ENCODE data around the gene LPP.

LPP gene

GRCh38 chr3:188180114-188180513 lies 26.2 kb downstream of the LPP start:
- WGBS, 2 experiments (ENCODE audit: insufficient coverage in 2 of 2), result 91 to 92% methylated on average over 7 of the region's 7 CpGs
- Histone ChIP-seq H3K36me3 (ENCODE audit: control insufficient read depth, insufficient read depth, low read length) (peaks cover 46% of the 10 kb centered on the region), H3K27ac (ENCODE audit: low read depth, low read length, severe bottlenecking) (peak overlapping the region; percentile 51), H3K4me3 (ENCODE audit: extremely low read depth, insufficient read depth, low read length, poor library complexity, severe bottlenecking) (no peak overlapping the region), H3K9me3 (ENCODE audit: control insufficient read depth, low read length) (no peaks in the 10 kb centered on the region), H3K4me1 (ENCODE audit: control insufficient read depth, insufficient read depth, low read length, poor library complexity, severe bottlenecking) (peaks cover 18% of the 10 kb centered on the region)

GRCh38 chr3:188183452-188183851 lies 29.5 kb downstream of the LPP start:
- no peak overlapping the region for H3K27ac ChIP-seq (ENCODE audit: low read depth, low read length, severe bottlenecking)
- 85 to 94% methylated on average over 2 to 4 of the region's 5 CpGs for WGBS, 2 experiments (ENCODE audit: insufficient coverage in 2 of 2)
- peaks cover 33% of the 10 kb centered on the region for H3K36me3 ChIP-seq (ENCODE audit: control insufficient read depth, insufficient read depth, low read length)
- peaks cover 24% of the 10 kb centered on the region for H3K4me1 ChIP-seq (ENCODE audit: control insufficient read depth, insufficient read depth, low read length, poor library complexity, severe bottlenecking)
- no peaks in the 10 kb centered on the region for H3K9me3 ChIP-seq (ENCODE audit: control insufficient read depth, low read length)
- no peak overlapping the region for H3K4me3 ChIP-seq (ENCODE audit: extremely low read depth, insufficient read depth, low read length, poor library complexity, severe bottlenecking)

DNA sequence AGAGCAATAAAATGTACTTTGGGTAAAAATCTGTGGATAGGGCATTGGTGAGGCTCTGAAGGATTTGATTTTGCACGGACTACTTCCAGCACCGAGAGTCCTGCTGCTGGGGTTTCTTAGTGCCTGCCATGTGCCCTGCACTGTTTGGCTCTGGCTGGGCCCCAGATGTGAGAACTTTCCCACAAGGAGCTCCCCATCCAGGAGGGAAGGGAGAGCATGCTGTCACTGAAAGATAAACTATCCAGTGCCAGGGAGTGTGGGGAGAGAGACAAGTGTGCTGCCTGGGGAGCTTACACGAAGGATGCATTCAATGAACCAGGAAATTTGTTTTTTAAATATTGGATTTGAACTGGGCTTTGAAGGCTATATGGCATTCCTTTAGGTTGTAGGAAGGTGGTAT lies 30.2 kb downstream of the LPP start:
- H3K9me3 ChIP-seq (ENCODE audit: control insufficient read depth, low read length), result no peaks in the 10 kb centered on the region
- no peak overlapping the region for H3K27ac ChIP-seq (ENCODE audit: low read depth, low read length, severe bottlenecking)
- no peak overlapping the region for H3K4me3 ChIP-seq (ENCODE audit: extremely low read depth, insufficient read depth, low read length, poor library complexity, severe bottlenecking)
- peaks cover 20% of the 10 kb centered on the region for H3K4me1 ChIP-seq (ENCODE audit: control insufficient read depth, insufficient read depth, low read length, poor library complexity, severe bottlenecking)
- H3K36me3 ChIP-seq (ENCODE audit: control insufficient read depth, insufficient read depth, low read length), result peaks cover 36% of the 10 kb centered on the region
- whole genome bisulfite sequencing, 2 experiments (ENCODE audit: insufficient coverage in 2 of 2), result 53 to 75% methylated on average over 1 to 2 of the region's 3 CpGs

DNA sequence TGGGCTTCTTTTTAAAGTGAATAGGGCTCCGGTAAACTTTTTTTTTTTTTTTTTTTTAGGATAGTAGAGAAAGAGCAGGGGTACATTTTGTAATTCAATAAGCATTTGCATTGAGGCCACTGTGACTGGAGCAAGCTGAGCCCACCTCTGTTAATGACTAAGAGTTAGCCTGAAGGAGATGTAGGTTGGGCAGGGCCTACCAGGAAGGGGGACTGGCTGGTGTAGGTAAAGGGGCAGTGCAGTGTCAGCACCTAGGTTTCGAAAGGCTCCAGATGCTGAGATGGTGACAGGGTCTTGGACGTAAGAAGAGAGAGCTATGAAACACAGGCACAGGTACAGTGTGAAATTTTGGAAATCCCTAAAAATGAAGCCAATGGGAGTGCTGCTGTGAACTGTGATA lies 30.7 kb downstream of the LPP start:
- H3K9me3 ChIP-seq (ENCODE audit: control insufficient read depth, low read length), result no peaks in the 10 kb centered on the region
- H3K27ac ChIP-seq (ENCODE audit: low read depth, low read length, severe bottlenecking), result no peak overlapping the region
- H3K4me3 ChIP-seq (ENCODE audit: extremely low read depth, insufficient read depth, low read length, poor library complexity, severe bottlenecking), result no peak overlapping the region
- peaks cover 37% of the 10 kb centered on the region for H3K36me3 ChIP-seq (ENCODE audit: control insufficient read depth, insufficient read depth, low read length)
- peaks cover 18% of the 10 kb centered on the region for H3K4me1 ChIP-seq (ENCODE audit: control insufficient read depth, insufficient read depth, low read length, poor library complexity, severe bottlenecking)
- 81 to 89% methylated on average over 3 of the region's 3 CpGs for WGBS, 2 experiments (ENCODE audit: insufficient coverage in 2 of 2)

DNA sequence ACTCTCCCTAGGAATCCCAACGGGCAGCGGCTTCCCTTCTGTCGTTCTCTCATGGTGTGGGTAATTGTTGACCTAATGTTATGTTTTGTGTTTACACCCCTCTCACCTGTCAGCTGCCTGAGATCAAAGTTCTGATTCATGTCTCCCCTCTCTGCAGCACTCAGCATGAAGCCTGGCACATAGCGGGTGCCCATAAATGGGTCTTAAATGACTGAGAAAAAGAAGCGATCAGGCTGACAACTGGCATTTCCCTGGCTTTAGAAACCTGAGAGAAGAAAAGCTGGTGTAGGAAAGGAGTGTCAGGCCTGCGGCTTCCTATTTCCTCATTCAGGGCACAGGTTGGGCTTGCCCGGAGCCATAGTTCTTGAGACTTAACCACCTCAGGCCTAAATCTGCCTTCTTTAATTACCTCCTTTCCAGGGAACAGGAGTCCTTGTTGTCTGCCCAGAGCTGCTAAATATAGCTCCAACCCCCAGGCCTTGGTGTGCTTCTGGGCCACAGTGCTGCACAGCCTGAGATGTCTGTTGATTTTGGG lies 31.8 kb downstream of the LPP start:
- no peak overlapping the region for H3K4me3 ChIP-seq (ENCODE audit: extremely low read depth, insufficient read depth, low read length, poor library complexity, severe bottlenecking)
- H3K36me3 ChIP-seq (ENCODE audit: control insufficient read depth, insufficient read depth, low read length), result peaks cover 35% of the 10 kb centered on the region
- H3K27ac ChIP-seq (ENCODE audit: low read depth, low read length, severe bottlenecking), result peak overlapping the region; percentile 52
- 63 to 75% methylated on average over 2 to 3 of the region's 7 CpGs for WGBS, 2 experiments (ENCODE audit: insufficient coverage in 2 of 2)
- H3K9me3 ChIP-seq (ENCODE audit: control insufficient read depth, low read length), result no peaks in the 10 kb centered on the region
- peaks cover 13% of the 10 kb centered on the region for H3K4me1 ChIP-seq (ENCODE audit: control insufficient read depth, insufficient read depth, low read length, poor library complexity, severe bottlenecking)

DNA sequence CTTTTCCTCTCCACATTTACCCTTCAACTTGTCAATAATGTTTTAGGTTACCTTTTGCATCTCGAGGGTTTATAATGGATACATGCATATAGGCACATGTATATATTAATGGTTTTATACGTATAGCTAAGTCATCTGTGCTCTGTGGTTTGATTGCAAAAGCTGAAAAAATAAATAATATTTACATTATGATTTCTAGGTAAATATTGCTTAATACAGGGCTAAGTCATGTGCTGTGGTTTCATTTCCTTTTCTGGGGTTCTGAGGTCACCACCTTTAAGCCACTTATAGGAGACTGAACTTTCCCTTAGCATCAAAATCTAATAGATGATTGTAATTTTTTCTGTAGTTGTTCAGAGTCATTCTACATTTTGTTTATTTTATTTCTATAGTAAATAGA lies 33.1 kb downstream of the LPP start:
- Histone ChIP-seq H3K9me3 (ENCODE audit: control insufficient read depth, low read length) (no peaks in the 10 kb centered on the region), H3K4me3 (ENCODE audit: extremely low read depth, insufficient read depth, low read length, poor library complexity, severe bottlenecking) (no peak overlapping the region), H3K36me3 (ENCODE audit: control insufficient read depth, insufficient read depth, low read length) (peaks cover 37% of the 10 kb centered on the region), H3K27ac (ENCODE audit: low read depth, low read length, severe bottlenecking) (no peak overlapping the region), H3K4me1 (ENCODE audit: control insufficient read depth, insufficient read depth, low read length, poor library complexity, severe bottlenecking) (peaks cover 13% of the 10 kb centered on the region)
- no CpG with 5 or more reads among the region's 2 CpGs for WGBS, 2 experiments (ENCODE audit: insufficient coverage in 2 of 2)

GRCh38 chr3:188188911-188189310 lies 35.0 kb downstream of the LPP start:
- Histone ChIP-seq H3K27ac (ENCODE audit: low read depth, low read length, severe bottlenecking) (no peak overlapping the region), H3K4me3 (ENCODE audit: extremely low read depth, insufficient read depth, low read length, poor library complexity, severe bottlenecking) (no peak overlapping the region), H3K9me3 (ENCODE audit: control insufficient read depth, low read length) (no peaks in the 10 kb centered on the region), H3K4me1 (ENCODE audit: control insufficient read depth, insufficient read depth, low read length, poor library complexity, severe bottlenecking) (peaks cover 13% of the 10 kb centered on the region), H3K36me3 (ENCODE audit: control insufficient read depth, insufficient read depth, low read length) (peaks cover 51% of the 10 kb centered on the region)

- Histone ChIP-seq H3K9me3 (ENCODE audit: control insufficient read depth, low read length) (no peaks in the 10 kb centered on the region), H3K4me1 (ENCODE audit: control insufficient read depth, insufficient read depth, low read length, poor library complexity, severe bottlenecking) (peaks cover 15% of the 10 kb centered on the region), H3K36me3 (ENCODE audit: control insufficient read depth, insufficient read depth, low read length) (peaks cover 47% of the 10 kb centered on the region), H3K27ac (ENCODE audit: low read depth, low read length, severe bottlenecking) (no peak overlapping the region), H3K4me3 (ENCODE audit: extremely low read depth, insufficient read depth, low read length, poor library complexity, severe bottlenecking) (no peak overlapping the region)
- WGBS, 2 experiments (ENCODE audit: insufficient coverage in 2 of 2), result 100% methylated on average over 1 to 2 of the region's 3 CpGs
These were observed 37.5 kb downstream of the LPP start for GRCh38 chr3:188191460-188191859.

GRCh38 chr3:188192034-188192433 lies 38.1 kb downstream of the LPP start:
- Histone ChIP-seq H3K4me3 (ENCODE audit: extremely low read depth, insufficient read depth, low read length, poor library complexity, severe bottlenecking) (no peak overlapping the region), H3K27ac (ENCODE audit: low read depth, low read length, severe bottlenecking) (no peak overlapping the region), H3K9me3 (ENCODE audit: control insufficient read depth, low read length) (no peaks in the 10 kb centered on the region), H3K4me1 (ENCODE audit: control insufficient read depth, insufficient read depth, low read length, poor library complexity, severe bottlenecking) (peaks cover 21% of the 10 kb centered on the region), H3K36me3 (ENCODE audit: control insufficient read depth, insufficient read depth, low read length) (peaks cover 47% of the 10 kb centered on the region)
- whole genome bisulfite sequencing, 2 experiments (ENCODE audit: insufficient coverage in 2 of 2), result 100% methylated on average over 1 of the region's 2 CpGs

DNA sequence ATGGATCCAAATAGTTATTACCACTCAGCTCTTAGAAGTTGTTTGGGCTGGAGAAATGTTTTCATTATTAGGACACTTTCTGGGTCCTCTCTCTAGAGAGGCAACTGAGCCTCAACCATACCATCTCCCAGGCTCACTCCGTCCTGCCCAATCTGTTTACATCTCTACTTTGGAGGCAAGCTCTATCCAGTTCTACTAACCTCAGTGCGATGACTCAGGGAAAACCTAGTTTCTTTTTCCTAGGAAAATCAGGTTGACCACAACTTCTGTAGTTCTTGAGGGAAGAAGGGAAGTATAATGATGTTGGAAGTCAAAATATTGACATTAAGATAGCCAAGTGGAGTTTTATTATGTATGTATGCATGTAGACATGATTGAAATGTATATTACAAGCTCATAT lies 40.4 kb downstream of the LPP start:
- H3K9me3 ChIP-seq (ENCODE audit: control insufficient read depth, low read length), result no peaks in the 10 kb centered on the region
- H3K36me3 ChIP-seq (ENCODE audit: control insufficient read depth, insufficient read depth, low read length), result peaks cover 40% of the 10 kb centered on the region
- H3K4me3 ChIP-seq (ENCODE audit: extremely low read depth, insufficient read depth, low read length, poor library complexity, severe bottlenecking), result no peak overlapping the region
- WGBS, 2 experiments (ENCODE audit: insufficient coverage in 2 of 2), result 100% methylated on average over 1 of the region's 2 CpGs; no CpG with 5 or more reads in 1 of the 2 experiments
- H3K4me1 ChIP-seq (ENCODE audit: control insufficient read depth, insufficient read depth, low read length, poor library complexity, severe bottlenecking), result peaks cover 34% of the 10 kb centered on the region
- no peak overlapping the region for H3K27ac ChIP-seq (ENCODE audit: low read depth, low read length, severe bottlenecking)

DNA sequence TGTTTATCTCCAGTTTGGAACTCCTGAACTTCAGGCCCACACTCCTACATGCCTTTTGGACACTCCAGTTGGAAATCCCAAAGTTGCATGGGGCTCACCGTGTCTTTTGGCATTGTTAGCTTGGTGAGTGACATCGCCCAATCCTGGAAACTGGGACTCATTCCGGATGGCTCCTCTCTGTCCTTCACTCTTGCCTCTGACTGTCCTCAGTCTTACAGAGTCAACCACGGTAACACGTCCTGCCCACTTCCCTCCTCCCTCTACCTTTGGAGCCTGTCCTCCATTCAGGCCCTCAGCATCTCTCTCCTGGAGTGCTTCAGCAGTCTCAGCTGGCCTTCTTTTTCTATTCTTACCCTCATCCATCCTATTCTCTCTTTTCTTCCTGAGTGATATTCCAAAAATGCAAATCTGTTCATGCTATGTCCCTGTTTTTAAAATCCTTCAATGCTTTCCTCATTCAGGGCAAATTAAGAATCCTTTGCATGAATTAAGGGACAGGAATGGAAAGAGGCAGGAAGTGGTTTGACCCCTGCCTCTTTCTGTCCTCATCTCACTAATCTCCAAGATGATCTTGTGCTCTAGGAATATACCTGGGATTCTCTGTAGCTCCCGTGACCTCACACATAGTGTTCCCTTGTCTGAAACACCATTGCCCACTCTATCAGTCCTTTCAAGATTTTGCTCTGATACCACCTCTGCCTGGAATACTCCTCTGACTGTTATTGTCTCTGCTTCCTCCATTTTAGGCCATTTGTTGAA lies 42.5 kb downstream of the LPP start:
- H3K27ac ChIP-seq (ENCODE audit: low read depth, low read length, severe bottlenecking), result peak overlapping the region; percentile 67
- WGBS, 2 experiments (ENCODE audit: insufficient coverage in 2 of 2), result 85 to 88% methylated on average over 6 of the region's 6 CpGs

More for the DNA sequence above, 42.5 kb downstream of the LPP start:
- Histone ChIP-seq H3K4me3 (ENCODE audit: extremely low read depth, insufficient read depth, low read length, poor library complexity, severe bottlenecking) (no peak overlapping the region), H3K36me3 (ENCODE audit: control insufficient read depth, insufficient read depth, low read length) (peaks cover 26% of the 10 kb centered on the region), H3K4me1 (ENCODE audit: control insufficient read depth, insufficient read depth, low read length, poor library complexity, severe bottlenecking) (peaks cover 34% of the 10 kb centered on the region), H3K9me3 (ENCODE audit: control insufficient read depth, low read length) (no peaks in the 10 kb centered on the region)

All from mesodermal cell (in vitro differentiated cells).